Stomach (tissue), 4 donors: Measurements from ENCODE around the gene TMEM221.

ENCODE experiments used
- CTCF ChIP-seq, 7 experiments: fragments of 450-650 bp in 4 of 7; fragments of 200-600 bp in 3 of 7; sonication (generic) in 3 of 7; IDR thresholded peaks; one replicate each; pipeline ENCODE4 v1.5.1; 2016 to 2019; ENCODE audit warnings: antibody characterized with exemption in 7 of 7, control low read depth in 2 of 7, mild to moderate bottlenecking in 1 of 7
- EP300 ChIP-seq: sonication (generic); formaldehyde crosslinking; IDR thresholded peaks from one replicate; pipeline ENCODE4 v1.6.1; 2017; ENCODE audit warnings: antibody characterized with exemption
- POLR2A ChIP-seq, 4 donors: fragments of 450-650 bp; IDR thresholded peaks; one replicate each; pipeline ENCODE4 v1.6.1; 2016; ENCODE audit warnings: antibody characterized with exemption in 4 of 4, control low read depth in 2 of 4, mild to moderate bottlenecking in 1 of 4, moderate library complexity in 1 of 4

- TF ChIP-seq CTCF (IDR thresholded peaks at IDR 0.05): no peak
- no peak for TF ChIP-seq POLR2A (IDR thresholded peaks at IDR 0.05)
- TF ChIP-seq EP300: no peak
Observed at GRCh38 chr19:17429641-17430113, 18.8 kb downstream of the TMEM221 start.
